HG03108 (cell line): ENCODE measurements around the gene MOBP.

ENCODE experiments used
- ATAC-seq: cut with Tn5 transposase; IDR thresholded peaks from one replicate; pipeline ENCODE4 v1.9.1; 2021; ENCODE audit warnings: moderate library complexity; ENCODE audit not compliant: unreplicated experiment

MOBP gene

GRCh38 chr3:39532777-39533176, 65.3 kb downstream of the MOBP start:
- no peak for ATAC-seq

GRCh38 chr3:39533226-39533625, 65.7 kb downstream of the MOBP start:
- no peak for ATAC-seq

DNA sequence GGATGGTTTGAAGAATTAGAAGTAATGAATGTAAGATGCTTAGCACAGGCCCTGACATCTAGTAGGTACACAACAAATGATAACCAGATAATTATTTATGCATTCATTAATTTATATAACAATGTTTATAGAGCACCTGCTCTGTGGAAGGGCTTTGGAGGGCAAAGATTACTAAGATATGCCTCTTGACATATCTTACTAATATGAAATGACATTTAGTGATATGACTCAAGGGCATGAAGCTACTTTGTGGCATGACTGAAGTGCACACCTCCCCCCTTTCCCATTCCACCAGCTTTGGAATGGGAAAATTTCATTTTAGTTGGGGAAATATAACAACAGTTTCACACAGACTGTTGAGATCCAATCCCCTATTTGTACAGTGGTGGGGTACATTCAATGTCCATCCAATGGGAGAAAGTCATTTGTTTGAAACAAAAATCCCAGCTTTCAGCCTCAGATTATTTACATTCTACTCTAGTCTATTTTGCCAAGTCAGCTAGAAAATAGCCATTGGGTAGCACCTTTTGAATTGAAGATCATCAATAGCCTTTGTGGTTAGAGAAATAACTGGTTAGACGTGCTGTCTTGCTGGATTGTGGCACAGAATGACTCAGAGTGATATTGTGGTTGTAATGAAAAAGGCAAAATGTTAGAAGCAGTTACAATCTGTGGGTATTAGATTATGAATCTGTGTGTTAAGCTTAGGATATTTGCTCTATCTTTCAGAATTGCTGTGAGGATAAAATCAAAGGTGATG, 72.9 kb downstream of the MOBP start:
- no peak for ATAC-seq

DNA sequence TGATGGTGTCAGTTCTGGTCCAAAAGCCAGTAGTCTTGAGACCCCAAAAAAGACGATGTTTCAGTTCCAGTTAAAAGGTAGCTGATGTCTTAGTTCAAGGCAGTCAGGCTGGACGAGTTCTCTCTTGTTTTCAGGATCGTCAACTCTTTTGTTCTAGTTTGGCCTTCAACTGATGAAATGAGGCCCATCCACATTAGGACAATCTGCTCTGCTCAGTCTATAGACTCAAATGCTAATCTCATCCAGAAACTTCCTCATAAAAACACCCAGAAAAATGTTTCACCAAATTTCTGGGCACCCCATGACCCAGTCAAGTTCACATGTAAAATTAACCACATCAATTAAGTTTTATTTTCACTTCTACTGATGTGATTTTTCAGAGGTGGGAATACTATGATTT, 74.0 kb downstream of the MOBP start:
- no peak for ATAC-seq

GRCh38 chr3:39541917-39542329, 74.4 kb downstream of the MOBP start:
- no peak for ATAC-seq

DNA sequence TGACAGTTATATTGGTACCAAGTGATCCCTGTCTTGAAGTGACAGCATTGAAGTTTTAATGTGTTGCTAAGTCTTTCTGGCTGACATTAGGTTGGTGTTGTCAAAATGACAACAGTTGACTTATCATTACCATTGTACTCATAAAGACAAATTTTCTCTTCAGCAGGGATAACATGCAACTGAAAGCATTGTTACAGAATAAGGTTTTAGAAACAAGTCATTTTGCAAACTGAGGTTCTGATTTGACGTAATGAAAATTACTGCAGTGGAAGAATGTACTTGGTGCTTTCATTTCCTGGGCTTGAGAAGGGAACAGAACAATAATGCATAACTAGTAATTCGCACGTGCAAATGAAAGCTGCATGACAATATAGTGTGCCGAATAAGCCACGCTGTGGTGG, 75.1 kb downstream of the MOBP start:
- ATAC-seq: no peak

DNA sequence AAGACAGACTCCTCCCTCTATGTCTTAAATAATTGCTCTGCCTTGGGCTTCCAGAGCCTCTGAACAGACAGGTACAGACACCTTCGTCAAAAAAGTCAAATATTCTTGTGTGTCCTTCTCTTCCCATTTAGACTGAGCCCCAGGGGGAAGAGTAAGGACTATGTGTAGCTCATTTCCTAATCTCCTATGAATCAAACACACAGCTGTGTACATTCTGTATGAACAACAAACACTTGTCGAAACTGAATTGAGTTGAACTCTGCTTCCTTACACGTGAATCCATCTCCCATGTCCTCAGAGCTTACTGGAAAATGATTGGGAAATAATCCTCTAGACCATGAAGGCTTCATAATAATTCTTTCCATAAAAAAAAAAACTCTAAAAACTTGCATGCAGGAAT, 80.8 kb downstream of the MOBP start:
- ATAC-seq: no peak

DNA sequence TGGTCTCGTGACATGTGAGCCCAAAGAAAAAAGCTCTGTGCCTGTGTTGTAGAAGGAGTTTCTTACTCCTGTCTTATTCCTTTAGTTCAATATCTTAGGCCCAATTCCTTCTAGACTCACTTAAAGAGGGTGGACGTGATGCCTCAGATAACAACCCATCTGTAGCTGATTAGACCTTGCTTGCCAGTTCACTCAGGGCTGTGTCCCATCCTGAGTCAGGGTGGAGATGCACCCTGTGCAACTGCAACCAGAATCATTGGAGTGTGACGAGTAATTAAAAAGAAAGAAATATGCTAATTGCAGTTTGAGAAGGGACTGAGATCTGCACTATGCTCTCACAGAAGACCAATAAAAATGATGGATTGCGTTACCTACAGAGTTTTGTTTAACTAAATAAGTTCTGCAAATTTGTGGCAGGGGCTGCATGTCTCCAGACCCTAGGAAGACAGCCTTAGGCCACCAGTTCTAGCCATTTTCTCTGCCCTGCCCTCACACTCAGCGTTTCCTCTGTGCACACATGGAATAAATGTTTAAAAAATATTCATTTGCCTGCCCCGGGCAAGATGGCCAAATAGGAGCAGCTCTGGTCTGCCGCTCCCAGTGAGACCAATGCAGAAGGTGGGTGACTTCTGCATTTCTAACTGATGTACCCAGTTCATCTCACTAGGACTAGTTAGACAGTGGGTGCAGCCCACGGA, 83.0 kb downstream of the MOBP start:
- no peak for ATAC-seq
